AG04449 (cell line): ENCODE data around the gene SCARB1.

Experiments
- CTCF ChIA-PET: fragments of 350-600 bp; formaldehyde crosslinking; extraction: SDS; loops from one replicate; lab custom pipeline; 2021; ENCODE audit warnings: antibody characterized with exemption; lab: Yijun Ruan, JAX
- POLR2A ChIA-PET: fragments of 400-600, 350-600 bp; formaldehyde crosslinking; extraction: SDS; loops from one replicate; lab custom pipeline; 2020; ENCODE audit warnings: antibody characterized with exemption, inconsistent platforms; lab: Yijun Ruan, JAX
- DNase-seq: peaks from one replicate; pipeline ENCODE4 v3.0.0-alpha.2; 2010; ENCODE audit warnings: low read depth, low spot score
- H3K4me3 ChIP-seq: 2 replicates; pipeline ENCODE4 v1.5.1; 2011; ENCODE audit warnings: low read depth, mild to moderate bottlenecking, control low read depth, low read length
- TF ChIP-seq, protein P1 (sequence below): IDR thresholded peaks from one replicate; pipeline ENCODE4 v1.5.1; 2011; ENCODE audit warnings: mild to moderate bottlenecking, moderate library complexity, low read length, control low read depth, inconsistent platforms; ENCODE audit not compliant: insufficient read depth; ENCODE audit errors: missing control alignments

Gene SCARB1

DNA sequence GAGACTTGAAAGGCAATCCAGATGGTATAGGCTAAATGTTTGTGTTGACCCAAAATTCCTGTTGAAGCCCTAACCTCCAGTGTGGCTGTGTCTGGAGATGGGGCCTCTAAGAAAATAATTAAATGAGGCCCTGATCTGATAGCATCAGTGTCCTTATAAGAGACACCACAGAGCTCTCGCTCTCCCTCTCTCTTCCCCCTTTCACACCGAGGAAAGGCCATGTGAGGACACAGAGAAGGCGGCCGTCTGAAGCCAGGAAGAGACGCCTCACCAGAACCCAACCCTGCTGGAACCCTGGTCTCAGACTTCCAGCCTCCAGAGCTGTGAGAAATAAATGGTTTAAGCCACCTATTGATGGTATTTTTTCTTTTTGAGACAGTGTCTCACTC, 87.5 kb downstream of the SCARB1 start:
- ChIA-PET POLR2A (no interaction called here), CTCF (interaction anchor here (2.0 to 7.4 kb wide), 6 partner anchors 10 to 744 kb away, joined by 4 to 73 read pairs (median 16); no protein-coding TSS in a partner anchor)
- TF ChIP-seq, protein P1, sequence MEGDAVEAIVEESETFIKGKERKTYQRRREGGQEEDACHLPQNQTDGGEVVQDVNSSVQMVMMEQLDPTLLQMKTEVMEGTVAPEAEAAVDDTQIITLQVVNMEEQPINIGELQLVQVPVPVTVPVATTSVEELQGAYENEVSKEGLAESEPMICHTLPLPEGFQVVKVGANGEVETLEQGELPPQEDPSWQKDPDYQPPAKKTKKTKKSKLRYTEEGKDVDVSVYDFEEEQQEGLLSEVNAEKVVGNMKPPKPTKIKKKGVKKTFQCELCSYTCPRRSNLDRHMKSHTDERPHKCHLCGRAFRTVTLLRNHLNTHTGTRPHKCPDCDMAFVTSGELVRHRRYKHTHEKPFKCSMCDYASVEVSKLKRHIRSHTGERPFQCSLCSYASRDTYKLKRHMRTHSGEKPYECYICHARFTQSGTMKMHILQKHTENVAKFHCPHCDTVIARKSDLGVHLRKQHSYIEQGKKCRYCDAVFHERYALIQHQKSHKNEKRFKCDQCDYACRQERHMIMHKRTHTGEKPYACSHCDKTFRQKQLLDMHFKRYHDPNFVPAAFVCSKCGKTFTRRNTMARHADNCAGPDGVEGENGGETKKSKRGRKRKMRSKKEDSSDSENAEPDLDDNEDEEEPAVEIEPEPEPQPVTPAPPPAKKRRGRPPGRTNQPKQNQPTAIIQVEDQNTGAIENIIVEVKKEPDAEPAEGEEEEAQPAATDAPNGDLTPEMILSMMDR = no peak
- H3K4me3 ChIP-seq = no peak overlapping the region
- DNase-seq = no peak

DNA sequence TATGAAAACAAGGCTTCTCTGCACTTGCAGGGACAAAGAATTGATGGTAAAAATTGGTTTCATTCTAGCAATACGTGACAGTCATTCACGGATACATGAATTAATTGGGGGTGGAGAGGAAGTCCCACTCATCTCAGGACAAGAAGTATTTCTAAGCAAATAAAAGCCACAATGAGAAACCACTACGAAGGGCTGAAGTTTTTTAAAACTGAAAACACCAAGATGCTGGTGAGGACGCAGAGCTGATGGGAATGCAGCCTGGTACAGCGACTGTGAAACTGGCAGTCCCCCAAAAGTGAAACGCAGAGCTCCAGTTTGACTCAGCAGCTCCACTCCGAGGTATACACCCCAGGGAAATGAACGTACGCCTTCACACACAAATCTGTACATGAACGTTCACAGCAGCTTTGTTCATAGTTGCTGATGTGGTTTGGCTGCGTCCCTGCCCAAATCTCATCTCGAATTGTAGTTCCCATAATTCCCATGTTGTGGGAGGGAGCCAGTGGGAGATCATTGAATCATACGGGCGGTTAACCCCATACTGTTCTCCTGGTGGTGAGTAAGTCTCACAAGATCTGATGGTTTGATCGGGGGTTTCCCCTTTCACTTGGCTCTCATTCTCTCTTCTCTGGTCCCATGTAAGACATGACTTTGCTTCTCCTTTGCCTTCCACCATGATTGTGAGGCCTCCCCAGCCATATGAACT, 89.0 kb downstream of the SCARB1 start:
- peak overlapping the region; percentile 38 for H3K4me3 ChIP-seq
- POLR2A ChIA-PET = interaction anchor here (1.1 kb wide), 1 partner anchor 12 kb away, joined by 4 read pairs; no protein-coding TSS in a partner anchor
- TF ChIP-seq, protein P1 = no peak
- CTCF ChIA-PET = interaction anchor here (0.7 to 7.4 kb wide), 11 partner anchors 8 to 744 kb away, joined by 3 to 73 read pairs (median 4); no protein-coding TSS in a partner anchor
- DNase-seq = peak; percentile 76

DNA sequence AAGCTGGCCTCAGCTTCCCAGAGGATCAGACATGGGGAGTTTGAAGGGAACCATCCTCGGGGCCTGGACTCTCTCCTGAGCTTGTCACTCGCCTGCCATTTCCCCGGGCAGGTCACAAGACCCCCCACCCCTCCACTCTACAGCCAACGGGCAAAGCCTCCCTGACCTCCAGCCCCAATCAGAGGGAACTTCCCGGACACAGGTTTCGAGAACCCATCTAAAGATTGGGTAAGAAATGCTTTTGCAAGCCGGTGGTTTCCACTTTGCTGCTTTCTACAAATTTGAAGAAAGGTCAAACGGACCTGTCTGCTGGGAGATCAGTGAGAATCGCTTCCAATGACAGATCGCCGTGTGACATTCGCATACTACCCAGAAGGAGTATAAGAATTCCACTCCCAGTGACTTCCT, 89.6 kb downstream of the SCARB1 start:
- H3K4me3 ChIP-seq = no peak overlapping the region
- TF ChIP-seq, protein P1 = no peak
- POLR2A ChIA-PET = interaction anchor here (1.1 kb wide), 1 partner anchor 12 kb away, joined by 4 read pairs; no protein-coding TSS in a partner anchor
- DNase-seq = no peak
- CTCF ChIA-PET = interaction anchor here (0.6 to 7.4 kb wide), 8 partner anchors 8 to 742 kb away, joined by 3 to 73 read pairs (median 9); no protein-coding TSS in a partner anchor

DNA sequence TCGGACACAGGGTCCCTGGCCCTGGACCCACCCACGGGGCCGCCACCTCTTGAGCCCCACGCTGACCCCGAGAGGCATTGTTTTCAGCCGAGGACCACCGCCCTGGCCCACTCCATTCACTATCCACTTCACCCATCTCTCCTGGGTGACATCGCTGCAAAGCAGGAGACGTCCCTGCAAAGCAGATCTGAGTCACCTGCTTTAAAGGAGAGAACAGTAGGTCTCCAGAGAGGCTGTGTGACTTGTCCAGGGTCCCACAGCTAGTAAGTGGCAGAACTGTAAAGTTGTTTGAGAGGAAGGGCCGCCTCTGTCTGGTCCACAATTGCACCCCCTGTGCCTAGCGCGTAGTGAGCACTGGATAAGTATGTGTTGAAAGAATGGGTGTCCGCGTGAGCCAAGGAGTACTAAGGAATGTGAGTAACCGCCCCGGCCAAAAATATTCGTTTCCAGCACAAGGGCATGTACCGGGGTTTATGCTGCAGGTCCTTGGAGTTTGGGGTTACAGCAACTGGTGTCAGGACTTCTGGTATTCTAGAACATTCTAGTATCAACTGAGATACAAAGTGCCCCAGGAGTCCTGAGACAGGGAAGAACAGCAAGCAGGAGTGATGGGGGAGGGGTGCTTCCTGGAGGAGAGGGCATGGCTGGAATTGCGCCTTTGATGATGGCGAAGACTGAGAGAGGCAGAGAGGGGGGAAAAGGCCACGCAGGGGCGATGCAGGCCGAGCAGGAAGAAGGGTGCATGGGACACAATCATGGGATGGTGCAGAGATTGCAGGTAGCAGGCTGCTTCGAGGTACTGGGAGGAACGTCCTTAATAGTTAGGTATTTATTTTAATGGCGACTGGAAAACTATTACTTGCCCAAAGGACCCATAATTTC, 91.1 kb downstream of the SCARB1 start:
- CTCF ChIA-PET = interaction anchor here (0.6 to 9.0 kb wide), 31 partner anchors 8 to 742 kb away, joined by 3 to 83 read pairs (median 4); no protein-coding TSS in a partner anchor
- H3K4me3 ChIP-seq = no peak overlapping the region

DNA sequence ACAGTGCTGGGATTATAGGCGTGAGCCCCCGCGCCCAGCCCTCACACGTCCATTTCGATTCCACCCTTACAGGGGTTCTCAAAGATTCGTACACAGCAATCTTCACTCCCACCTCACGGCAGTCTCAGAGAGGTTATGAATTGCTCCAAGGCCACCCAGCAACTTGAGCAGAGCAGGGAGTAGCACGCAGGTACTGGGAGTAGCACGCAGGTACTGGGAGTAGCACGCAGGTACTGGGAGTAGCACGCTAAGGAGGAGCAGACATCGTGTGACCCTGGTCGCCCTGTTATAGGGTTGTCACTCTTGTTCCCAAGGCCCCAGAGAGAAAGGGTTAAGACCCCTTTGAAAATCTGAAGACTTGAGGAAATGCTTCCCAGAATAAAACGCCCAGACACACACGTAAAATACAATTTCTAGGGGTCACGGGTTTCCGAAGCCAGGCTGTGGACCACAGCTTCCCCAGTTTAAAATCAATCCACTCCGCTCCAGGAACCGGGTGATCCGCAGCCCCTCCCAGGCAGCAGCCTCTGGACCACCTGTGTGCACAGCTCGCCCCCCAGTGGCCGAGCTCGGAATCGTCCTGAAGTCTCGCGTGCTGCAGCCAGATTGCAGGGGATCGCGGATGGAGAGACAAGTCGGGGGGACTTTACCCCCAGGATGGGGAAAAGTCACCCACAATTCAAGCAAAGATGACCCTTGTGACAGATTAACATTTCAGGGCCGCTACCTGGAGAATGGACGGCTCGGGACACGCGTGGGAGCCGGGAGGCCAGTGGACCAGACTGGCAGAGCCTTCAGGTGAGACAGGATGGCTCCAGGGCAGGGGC, 92.0 kb downstream of the SCARB1 start:
- POLR2A ChIA-PET = no interaction called here
- no peak for DNase-seq
- no peak overlapping the region for H3K4me3 ChIP-seq
- TF ChIP-seq, protein P1 = peak; percentile 96
- CTCF ChIA-PET = interaction anchor here (0.6 to 9.0 kb wide), 50 partner anchors 9 to 833 kb away, joined by 3 to 83 read pairs (median 4); no protein-coding TSS in a partner anchor

More for the DNA sequence above, 91.1 kb downstream of the SCARB1 start:
- no peak for DNase-seq
- TF ChIP-seq, protein P1 = no peak
- POLR2A ChIA-PET = no interaction called here
